ENCODE results near the gene MAL.
"Not testable (repeated sequence)": the region's sequence is repeated elsewhere in the genome, so short reads cannot be mapped to it uniquely, and the experiment has no call there.

MAL gene

GRCh38 chr2:95076705-95077529 is 51.4 kb downstream of the MAL start:
- FAIRE-seq, result peak; percentile 56
- DNase-seq (ENCODE audit: insufficient read length), result peak; percentile 79
- TF ChIP-seq POLR2AphosphoS5 (IDR thresholded peaks at IDR 0.05; ENCODE audit: low read depth, low read length), result no peak
- TF ChIP-seq POLR2A (IDR thresholded peaks at IDR 0.05; ENCODE audit: low read depth, low read length), result no peak
- no peak for TF ChIP-seq TAF1 (IDR thresholded peaks at IDR 0.05; ENCODE audit: borderline replicate concordance, low read depth, low read length)

- no peak for FAIRE-seq
Measured at GRCh38 chr2:95077530-95077825, 52.0 kb downstream of the MAL start.

GRCh38 chr2:95077861-95078603 is 52.5 kb downstream of the MAL start:
- FAIRE-seq (no peak), DNase-seq (ENCODE audit: insufficient read length) (no peak)
- no peak for TF ChIP-seq POLR2A (IDR thresholded peaks at IDR 0.05; ENCODE audit: low read depth, low read length)
- TF ChIP-seq POLR2AphosphoS5 (IDR thresholded peaks at IDR 0.05; ENCODE audit: low read depth, low read length), result no peak
- TF ChIP-seq TAF1 (IDR thresholded peaks at IDR 0.05; ENCODE audit: borderline replicate concordance, low read depth, low read length), result no peak

More at GRCh38 chr2:95077530-95077825, 52.0 kb downstream of the MAL start:
- DNase-seq (ENCODE audit: insufficient read length), result no peak
- TF ChIP-seq POLR2A (IDR thresholded peaks at IDR 0.05; ENCODE audit: low read depth, low read length) (no peak), TAF1 (IDR thresholded peaks at IDR 0.05; ENCODE audit: borderline replicate concordance, low read depth, low read length) (no peak), POLR2AphosphoS5 (IDR thresholded peaks at IDR 0.05; ENCODE audit: low read depth, low read length) (no peak)

- FAIRE-seq, result no peak
- TF ChIP-seq POLR2AphosphoS5 (IDR thresholded peaks at IDR 0.05; ENCODE audit: low read depth, low read length) (no peak), TAF1 (IDR thresholded peaks at IDR 0.05; ENCODE audit: borderline replicate concordance, low read depth, low read length) (no peak), POLR2A (IDR thresholded peaks at IDR 0.05; ENCODE audit: low read depth, low read length) (no peak)
- DNase-seq (ENCODE audit: insufficient read length), result no peak
Measured at GRCh38 chr2:95079199-95079683, 53.7 kb downstream of the MAL start.

GRCh38 chr2:95082477-95082876 is 57.0 kb downstream of the MAL start:
- no peak for TF ChIP-seq TAF1 (IDR thresholded peaks at IDR 0.05; ENCODE audit: borderline replicate concordance, low read depth, low read length)
- no peak for TF ChIP-seq POLR2AphosphoS5 (IDR thresholded peaks at IDR 0.05; ENCODE audit: low read depth, low read length)
- DNase-seq (ENCODE audit: insufficient read length) (no peak), FAIRE-seq (no peak)

- DNase-seq (ENCODE audit: insufficient read length) (no peak), FAIRE-seq (no peak)
- TF ChIP-seq POLR2A (IDR thresholded peaks at IDR 0.05; ENCODE audit: low read depth, low read length) (no peak), TAF1 (IDR thresholded peaks at IDR 0.05; ENCODE audit: borderline replicate concordance, low read depth, low read length) (no peak), POLR2AphosphoS5 (IDR thresholded peaks at IDR 0.05; ENCODE audit: low read depth, low read length) (no peak)
Measured at GRCh38 chr2:95086017-95086416, 60.5 kb downstream of the MAL start.

- DNase-seq (ENCODE audit: insufficient read length) (no peak), FAIRE-seq (no peak)
- no peak for TF ChIP-seq POLR2AphosphoS5 (IDR thresholded peaks at IDR 0.05; ENCODE audit: low read depth, low read length)
Measured at GRCh38 chr2:95087379-95087778, 61.9 kb downstream of the MAL start.

- no peak for FAIRE-seq
- DNase-seq (ENCODE audit: insufficient read length), result no peak
Measured at GRCh38 chr2:95091885-95092555, 66.5 kb downstream of the MAL start.

GRCh38 chr2:95098273-95098672 is 72.8 kb downstream of the MAL start:
- DNase-seq (ENCODE audit: insufficient read length); FAIRE-seq: not testable (repeated sequence)

More at GRCh38 chr2:95091885-95092555, 66.5 kb downstream of the MAL start:
- TF ChIP-seq TAF1 (IDR thresholded peaks at IDR 0.05; ENCODE audit: borderline replicate concordance, low read depth, low read length), result no peak

- FAIRE-seq, result no peak
Measured at GRCh38 chr2:95099910-95100309, 74.4 kb downstream of the MAL start.

More at GRCh38 chr2:95099910-95100309, 74.4 kb downstream of the MAL start:
- DNase-seq (ENCODE audit: insufficient read length), result no peak
- no peak for TF ChIP-seq POLR2AphosphoS5 (IDR thresholded peaks at IDR 0.05; ENCODE audit: low read depth, low read length)
- no peak for TF ChIP-seq TAF1 (IDR thresholded peaks at IDR 0.05; ENCODE audit: borderline replicate concordance, low read depth, low read length)
- no peak for TF ChIP-seq POLR2A (IDR thresholded peaks at IDR 0.05; ENCODE audit: low read depth, low read length)

Data from GM12892 (cell line).